ENCODE measurements around the gene SGF29.

GRCh38 chr16:28544998-28545397 is 8.7 kb upstream of the SGF29 start:
- TF ChIP-seq CTCF (conservative IDR thresholded peaks at IDR 0.05) (no peak), ZFX (IDR thresholded peaks at IDR 0.05) (no peak)
